HT-29 (cell line): ENCODE measurements around the gene TMEM151B. TPM values are rescaled to one million over a fixed set of nuclear protein-coding genes. Genes with fewer than 3 reads are reported as not detected.
A peak's percentile ranks its signal among the peaks of the same experiment; 100 is the strongest.
"Not testable (repeated sequence)": the region's sequence is repeated elsewhere in the genome, so short reads cannot be mapped to it uniquely, and the experiment has no call there.

Experiments used
- DNase-seq: peaks from one replicate; pipeline ENCODE4 v3.0.0-alpha.2; 2015; ENCODE audit warnings: low spot score
- total RNA-seq: library from RNA; depleted of rRNA; stranded (reverse); fragments of >200 nt; shearing (Covaris generic); gene quantifications from 2 replicates; pipeline ENCODE4 v1.2.3, GENCODE V29; 2014

Gene TMEM151B
- total RNA-seq, 1 experiment from 2014 or later, result not detected

DNA sequence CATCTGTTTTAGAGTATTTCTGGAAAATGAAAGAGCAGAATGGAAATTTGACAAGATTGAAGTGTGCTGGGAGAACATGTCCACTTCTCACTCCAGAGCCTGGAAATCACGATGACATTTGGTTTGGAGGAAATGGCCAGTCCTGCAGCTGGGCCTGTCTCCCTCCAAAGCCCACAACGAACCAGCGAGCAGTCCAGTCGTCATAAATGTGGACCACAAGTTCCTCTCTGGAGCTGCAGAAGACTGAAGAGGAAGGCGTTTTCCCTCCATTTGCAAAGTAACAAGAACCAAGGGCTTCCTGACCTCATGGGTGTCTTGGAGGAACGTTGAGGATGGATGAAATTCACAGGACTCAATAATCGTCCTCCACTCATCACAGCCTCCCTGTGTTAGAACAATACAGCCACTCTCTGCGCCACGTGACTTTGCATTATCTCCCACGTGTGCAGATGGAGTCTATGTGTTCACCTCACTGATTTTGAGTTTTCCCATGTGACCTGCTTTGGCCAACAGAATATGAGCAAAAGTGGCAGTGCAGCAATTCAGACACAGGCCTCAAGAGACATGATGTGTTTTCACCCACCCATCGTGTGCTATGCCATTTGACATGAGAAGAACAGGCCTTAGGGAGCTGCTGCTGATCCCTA is 63.1 kb downstream of the TMEM151B start:
- no peak for DNase-seq

DNA sequence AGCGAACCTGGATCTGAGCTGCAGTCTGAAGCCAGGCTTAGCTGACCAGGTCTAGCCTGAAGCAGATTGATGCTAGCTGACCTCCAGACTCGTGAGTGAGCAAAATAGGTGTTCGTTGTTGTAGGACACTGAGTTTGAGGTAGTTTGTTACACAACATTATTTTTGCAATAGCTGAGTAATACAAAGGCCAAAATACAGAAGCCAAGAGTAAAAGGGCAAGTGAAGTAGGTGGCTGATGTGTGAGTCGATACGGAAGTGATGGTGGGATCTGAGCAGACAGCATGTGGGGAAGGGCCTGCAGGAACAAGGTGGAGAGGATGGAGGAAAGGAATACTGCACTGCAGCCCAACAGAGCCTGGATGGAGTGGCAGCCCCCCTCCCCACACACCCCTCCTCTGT is 63.7 kb downstream of the TMEM151B start:
- no peak for DNase-seq

DNA sequence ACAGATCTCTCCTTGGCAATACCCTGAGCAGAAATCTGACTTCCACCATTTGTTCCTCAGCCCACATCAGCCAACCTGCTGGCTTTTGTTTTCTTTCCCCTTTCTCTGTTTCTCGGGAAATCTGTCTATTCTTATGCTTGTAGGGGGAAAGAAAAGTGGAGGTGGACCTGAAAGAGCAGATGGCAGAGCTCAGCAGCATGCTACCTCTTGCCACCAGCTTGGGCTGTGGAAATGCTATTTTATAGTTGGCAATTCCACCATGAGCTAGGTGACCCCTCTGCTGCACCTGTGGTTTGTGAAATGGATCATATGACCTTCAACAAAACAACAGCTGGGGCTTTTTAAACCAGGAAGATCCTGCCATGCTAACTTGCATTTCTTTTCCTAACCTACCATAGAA is 65.4 kb downstream of the TMEM151B start:
- no peak for DNase-seq

DNA sequence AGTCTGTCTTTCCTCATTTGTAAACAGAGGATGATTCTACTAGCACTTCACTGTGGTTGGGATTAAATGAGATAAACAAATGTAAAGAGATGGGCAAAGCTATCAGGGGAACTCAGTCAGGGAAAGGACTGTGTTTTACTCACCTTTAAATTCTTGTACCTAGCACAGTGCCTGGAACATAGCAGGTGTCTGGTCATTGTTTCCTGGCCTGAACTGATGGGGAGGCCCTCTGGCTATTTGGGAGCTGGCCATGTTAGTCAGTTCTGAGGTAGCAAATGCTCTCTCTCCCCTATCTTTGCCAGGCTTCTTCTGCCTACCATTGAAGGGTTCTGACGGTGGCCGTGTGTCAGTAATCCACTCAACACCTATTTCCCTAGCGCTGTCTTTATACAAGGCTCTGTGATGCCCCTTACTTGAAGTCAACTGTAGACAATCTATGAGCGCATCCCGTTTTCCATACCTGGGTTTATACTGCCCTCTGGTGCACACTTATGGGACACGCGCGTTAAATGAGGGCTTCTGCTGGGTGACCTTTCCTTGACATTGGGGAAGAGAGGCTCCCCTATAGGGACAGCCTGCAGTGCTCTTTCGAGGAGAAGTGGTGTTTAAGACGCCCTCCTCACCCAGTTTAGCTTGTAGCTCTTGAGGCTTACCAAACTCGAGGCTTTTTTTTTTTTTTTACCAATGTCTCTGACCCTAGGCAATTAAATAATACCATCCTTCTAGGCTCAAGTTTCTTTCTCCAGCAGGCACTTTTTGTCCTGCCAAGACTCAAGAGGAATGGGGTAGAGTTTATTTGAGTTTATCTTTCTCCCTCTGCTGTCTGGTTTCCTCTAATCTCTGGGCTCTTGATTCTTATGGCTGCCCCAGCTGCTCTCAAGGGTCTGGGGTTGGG is 68.2 kb downstream of the TMEM151B start:
- peak; percentile 77 for DNase-seq

DNA sequence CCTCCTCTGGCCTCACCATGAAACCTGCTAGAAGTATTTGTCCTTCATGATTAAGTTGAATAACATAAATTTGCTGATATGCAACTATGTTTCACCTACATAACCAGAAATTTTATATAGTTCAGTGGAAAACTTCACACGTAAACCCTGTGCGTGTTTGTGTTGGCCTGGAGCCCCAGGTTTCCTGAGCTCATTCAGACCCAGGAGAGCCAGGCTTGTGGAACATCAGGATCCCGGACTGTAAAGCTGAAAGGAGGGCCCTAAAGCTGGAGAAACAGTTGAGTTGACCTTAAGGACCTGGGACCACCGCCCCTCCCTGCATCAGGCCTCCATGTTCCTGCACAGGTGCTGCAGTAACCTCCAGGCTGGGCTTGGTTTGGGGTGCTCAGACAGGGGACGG is 69.1 kb downstream of the TMEM151B start:
- DNase-seq, result no peak

DNA sequence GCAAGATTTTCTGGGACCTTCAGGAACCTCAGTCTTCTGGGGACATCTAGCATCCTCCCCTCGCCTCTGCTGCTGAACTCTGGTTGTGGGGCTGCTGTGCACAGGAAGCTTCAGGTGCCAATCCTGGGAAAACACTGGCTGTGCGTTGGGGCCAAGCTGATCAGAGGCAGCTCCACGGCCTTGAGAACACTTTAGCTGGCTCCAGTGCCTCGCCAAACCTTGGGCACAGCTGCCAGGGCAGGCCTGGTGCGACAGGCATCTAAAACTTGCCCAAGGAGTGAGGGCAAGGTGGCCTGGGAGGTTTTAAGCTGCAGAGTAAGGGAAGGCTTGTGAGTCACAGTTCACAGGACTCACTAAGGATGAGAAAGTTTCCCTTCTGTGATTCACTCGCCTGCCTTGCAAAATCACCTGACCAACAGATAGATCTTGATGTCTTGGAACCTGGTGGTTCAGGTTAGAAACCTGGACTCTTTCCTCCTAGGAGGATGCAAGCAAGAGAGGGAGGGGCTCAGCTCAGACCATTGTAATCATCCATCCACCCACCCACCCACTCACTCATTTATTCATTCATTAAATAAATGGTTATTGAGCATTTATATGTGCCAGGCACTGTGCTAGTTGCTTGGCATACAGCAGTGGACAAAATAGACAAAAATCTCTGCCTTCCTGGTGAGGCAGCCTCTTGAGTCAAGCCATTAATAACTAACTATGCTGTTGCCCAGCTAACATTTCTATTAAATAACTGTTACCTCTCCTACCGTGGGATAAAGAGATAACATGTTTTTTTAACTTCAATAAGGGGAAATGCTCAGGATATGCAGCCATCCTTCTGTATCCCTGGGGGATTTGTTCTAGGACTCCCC is 69.7 kb downstream of the TMEM151B start:
- no peak for DNase-seq

DNA sequence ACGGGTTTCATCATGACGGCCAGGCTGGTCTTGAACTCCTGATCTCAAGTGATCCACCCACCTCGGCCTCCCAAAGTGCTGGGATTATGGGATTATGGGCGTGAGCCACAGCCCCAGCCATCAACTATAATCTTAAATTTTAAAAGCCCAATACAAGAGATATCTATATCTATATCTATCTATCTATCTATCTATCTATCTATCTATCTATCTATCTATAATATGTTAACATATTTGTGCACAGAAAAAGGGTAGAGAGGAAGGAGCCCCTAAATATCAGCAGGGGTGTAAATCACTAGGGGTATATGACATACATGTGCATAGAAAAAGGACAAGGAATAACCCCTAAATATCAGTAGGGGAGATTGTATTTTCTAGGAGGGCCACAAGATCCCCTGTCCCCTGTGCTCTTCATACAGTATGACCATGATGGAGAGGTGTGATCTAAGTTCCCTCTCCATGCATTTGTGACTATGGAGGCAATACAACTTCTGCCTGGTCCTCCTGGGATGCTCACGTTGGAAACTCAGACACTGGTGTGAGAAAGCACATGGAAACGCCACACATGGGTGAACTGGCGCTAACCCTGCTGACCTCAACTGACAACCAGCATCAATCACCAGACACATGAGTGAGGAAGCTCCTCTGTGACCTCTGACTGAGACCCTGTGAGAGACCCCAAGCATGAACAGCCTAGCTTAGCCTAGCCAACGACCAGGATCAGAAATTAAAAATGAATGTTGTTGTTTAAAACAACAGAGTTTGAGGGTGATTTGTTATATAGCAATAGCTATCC is 71.0 kb downstream of the TMEM151B start:
- DNase-seq, result no peak

DNA sequence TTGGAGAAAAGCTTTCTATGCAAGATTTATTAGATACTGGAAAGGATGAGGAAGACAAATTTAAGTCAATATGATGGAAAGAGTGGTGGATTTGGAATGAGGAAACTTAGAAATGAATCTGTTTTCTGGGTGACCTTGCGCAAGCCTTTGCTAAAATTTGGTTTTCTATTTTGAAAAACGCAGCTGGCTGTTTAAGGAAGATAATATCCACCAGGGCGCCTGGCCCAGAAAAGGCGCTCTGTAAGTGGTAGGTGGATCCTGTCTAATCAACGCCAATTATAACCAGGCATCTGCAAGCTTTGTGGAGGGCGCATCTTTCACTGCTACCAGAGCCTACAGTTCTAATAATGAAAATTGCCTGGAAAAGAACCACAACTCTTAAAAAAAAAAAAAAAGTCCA is 71.8 kb downstream of the TMEM151B start:
- DNase-seq, result no peak

DNA sequence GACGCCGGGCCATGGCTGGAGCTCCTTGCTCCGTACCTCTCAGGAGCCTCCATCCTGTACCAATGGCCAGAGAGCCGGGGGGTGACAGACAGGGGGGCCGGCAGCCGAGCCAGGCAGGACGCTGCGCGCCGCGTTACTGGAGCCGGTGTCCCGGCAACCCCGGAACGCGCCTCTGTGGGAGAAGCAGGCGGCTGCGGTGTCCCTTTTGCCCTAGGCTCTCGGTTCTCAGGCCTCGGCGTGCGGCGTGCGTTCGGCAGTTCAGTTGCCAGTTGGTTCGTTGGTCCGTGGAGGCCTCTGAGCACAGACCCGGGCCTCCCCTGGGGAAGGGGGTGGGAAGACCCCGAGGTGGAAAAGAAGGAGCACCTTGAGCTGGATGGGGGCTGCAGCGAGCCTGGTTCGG is 72.2 kb downstream of the TMEM151B start, which contains the start of gene SPATS1:
Gene SPATS1, plus strand, starts transcription at position 162 of the 400 bp plus-strand sequence. CDS start 446 bp downstream, outside the sequence.
- DNase-seq, result no peak

DNA sequence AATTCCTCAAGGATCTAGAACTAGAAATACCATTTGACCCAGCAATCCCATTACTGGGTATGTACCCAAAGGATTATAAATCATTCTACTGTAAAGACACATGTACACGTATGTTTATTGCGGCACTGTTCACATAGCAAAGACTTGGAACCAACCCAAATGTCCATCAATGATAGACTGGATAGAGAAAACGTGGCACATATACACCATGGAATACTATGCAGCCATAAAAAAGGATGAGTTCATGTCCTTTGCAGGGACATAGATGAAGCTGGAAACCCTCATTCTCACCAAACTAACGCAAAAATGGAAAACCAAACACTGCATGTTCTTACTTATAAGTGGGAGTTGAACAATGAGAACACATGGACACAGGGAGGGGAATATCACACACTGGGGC is 76.6 kb downstream of the TMEM151B start:
- DNase-seq, result not testable (repeated sequence)

DNA sequence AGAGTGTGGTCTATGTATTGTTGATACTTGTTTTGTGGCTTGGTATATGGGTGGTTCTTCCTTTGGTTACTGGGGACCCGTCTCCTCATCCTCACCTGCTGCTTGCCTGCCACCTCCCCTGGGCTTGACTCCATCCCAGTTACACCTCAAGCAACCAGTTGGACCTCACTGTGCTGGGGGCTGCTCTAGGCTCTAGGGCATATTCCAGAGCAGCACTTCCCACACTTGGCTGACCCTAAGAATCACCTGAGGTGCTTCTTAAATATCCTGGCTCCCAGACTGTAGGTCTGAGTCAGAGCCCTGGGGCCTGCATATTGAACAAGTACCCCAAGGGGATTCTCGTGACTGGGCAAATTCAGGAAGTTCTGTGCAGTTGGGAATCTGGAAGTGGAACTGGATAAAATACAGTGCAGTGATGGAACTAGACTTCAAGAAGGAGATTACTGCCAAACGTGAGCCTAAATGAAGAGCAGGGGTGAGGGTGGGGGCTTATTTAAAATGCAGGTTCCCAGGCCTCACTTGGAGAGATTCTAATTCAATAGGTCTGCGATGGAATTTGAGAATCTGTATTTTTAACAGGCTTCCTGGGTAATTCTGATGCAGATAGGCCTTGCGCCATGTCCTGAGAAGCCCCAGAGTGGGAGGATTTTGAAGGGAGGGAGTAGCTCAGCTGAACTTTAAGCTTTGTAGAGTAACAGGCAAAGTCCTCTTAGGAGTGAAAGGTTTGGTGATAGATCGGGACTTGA is 79.8 kb downstream of the TMEM151B start:
- DNase-seq, result no peak

DNA sequence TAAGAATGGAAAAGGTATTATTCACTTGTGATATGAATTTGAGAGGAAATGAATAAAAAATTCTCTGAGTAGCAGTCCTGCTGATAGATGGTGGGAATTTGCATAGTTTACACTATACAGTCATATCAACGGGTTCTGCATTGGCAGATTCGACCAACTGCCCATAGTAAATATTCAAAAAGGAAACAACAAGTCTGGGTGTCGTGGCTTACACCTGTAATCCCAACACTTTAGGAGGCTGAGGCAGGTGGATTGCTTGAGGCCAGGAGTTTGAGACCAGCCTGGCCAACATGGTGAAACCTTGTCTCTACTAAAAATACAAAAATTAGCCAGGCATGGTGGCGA is 80.4 kb downstream of the TMEM151B start:
- DNase-seq, result not testable (repeated sequence)

DNA sequence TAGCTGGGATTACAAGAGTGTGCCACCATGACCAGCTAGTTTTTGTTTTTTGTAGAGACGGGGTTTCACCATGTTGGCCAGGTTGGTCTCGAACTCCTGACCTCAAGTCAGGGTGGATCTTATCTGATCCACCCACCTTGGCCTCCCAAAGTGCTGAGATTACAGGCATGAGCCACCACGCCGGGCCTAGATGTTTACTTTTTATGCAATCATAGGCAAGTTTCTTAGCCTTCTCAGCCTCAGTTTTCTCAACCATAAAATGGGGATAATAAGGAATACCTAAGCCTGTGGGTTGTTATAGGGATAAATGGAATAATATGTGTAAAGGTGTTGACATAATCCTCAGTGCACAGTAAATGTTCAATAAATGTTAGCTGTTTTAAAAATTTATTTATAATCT is 82.0 kb downstream of the TMEM151B start:
- DNase-seq, result no peak

DNA sequence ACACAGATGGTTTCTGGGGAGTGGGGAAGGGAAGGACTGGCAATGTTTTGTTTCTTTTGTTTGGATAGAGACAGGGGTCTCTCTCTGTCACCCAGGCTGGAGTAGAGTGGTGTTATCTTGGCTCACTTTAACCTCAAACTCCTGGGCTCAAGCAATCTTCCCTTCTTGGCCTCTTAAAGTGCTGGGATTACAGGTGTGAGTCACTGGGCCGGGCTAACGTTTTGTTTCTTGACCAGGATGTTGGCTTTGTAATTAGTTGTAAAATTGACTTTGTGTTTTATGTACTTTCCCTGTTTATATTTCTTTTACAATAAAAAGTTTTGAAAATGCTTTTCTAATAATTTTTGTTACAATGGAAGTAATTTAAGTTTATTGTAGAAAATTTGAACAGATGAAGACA is 83.1 kb downstream of the TMEM151B start:
- no peak for DNase-seq

DNA sequence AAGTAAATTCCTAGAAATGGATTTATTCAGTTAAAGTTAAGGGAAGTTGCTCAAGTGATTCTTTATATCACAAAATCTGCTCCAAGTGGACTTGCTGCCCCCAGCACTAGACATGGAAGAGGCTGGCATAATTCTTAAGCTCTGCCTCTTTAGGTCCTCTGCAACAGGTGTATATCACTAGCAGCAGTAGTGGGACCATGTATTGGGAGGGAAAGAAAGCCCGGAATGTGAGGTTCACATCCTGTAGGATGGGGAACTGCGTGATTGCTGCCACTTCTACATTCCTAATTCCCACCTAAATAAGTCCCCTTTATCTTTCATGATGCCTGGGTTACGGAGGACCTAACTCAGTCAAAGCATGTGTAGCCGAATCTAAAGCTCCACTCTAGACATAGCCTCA is 85.4 kb downstream of the TMEM151B start:
- DNase-seq, result no peak

DNA sequence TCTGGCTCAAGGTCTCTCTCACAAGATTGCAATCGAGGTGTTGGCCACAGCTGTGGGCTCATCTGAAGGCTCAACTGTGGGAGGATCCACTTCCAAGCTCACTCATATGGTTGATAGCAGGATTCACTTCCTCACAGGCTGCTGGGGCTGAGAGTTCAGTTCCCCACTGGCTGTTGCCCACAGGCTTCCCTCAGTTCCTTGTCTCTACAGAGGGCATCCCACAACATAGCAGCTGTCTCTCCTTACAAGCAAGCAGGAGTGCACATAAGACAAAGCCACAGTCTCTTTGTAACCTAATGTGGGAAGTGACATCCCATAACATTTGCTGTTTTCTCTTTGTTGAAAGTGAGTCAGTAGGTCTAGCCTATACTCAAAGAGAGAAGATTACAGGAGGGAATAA is 86.2 kb downstream of the TMEM151B start:
- DNase-seq, result no peak
